Fibroblast of pulmonary artery (primary cell): Measurements from ENCODE around the gene PAPSS1.
"Not testable (repeated sequence)": the region's sequence is repeated elsewhere in the genome, so short reads cannot be mapped to it uniquely, and the experiment has no call there.

Source experiments
- DNase-seq: peaks from one replicate; pipeline ENCODE4 v3.0.0-alpha.2; 2010; ENCODE audit warnings: low read depth
- H3K4me3 ChIP-seq: replicated peaks from 2 replicates; pipeline ENCODE4 v1.5.1; 2011; ENCODE audit warnings: low read depth, mild to moderate bottlenecking, control low read depth, low read length, moderate library complexity
- TF ChIP-seq, protein P1 (sequence below): IDR thresholded peaks from 2 replicates; pipeline ENCODE4 v1.5.1; 2011; ENCODE audit warnings: mild to moderate bottlenecking, control low read depth, low read length, inconsistent platforms; ENCODE audit errors: missing control alignments

Gene PAPSS1

DNA sequence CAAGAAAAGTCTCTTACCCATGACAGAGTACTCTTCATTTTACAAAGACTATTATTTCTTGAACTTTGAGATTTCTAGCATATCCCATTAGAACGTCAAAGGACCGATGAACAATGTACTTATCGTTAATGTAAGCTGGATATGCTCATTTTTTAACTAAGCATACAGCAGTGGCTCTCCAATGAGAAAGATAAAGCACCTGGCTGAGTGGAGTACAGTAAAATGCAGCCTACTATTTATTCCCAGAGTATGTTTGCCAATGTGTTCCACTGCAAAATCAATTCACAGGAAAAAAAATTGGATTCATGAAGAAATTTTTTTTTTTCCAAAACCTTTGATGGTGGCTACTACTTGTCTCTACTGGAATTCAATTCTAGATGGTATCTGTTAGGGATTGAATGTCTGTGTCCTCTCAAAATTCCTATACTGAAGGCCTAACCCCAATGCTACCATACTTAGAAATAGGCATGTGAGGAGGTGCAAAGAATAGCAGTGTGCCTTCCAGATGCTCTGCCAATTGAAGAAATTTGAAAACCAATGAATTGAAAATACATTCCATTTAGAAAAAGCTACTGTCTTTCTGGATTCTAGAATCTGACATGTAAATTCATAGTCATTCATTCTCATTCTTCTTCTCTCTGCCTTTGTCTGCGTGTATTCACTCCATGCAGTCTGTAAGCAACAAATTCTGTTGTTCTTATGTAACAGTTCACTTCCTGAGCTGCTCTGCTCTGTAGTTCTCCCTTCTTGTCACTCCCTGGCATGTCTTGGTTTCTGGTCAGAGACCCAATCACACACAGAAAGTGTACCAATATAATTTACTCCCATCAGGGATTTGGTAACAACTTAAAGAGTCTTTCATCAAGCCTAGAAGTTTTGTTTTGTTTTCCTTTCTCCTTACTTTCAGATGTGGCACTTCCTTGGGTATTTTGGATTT is 61.4 kb downstream of the PAPSS1 start:
- peak; percentile 22 for DNase-seq
- no peak overlapping the region for H3K4me3 ChIP-seq
- TF ChIP-seq, protein P1, sequence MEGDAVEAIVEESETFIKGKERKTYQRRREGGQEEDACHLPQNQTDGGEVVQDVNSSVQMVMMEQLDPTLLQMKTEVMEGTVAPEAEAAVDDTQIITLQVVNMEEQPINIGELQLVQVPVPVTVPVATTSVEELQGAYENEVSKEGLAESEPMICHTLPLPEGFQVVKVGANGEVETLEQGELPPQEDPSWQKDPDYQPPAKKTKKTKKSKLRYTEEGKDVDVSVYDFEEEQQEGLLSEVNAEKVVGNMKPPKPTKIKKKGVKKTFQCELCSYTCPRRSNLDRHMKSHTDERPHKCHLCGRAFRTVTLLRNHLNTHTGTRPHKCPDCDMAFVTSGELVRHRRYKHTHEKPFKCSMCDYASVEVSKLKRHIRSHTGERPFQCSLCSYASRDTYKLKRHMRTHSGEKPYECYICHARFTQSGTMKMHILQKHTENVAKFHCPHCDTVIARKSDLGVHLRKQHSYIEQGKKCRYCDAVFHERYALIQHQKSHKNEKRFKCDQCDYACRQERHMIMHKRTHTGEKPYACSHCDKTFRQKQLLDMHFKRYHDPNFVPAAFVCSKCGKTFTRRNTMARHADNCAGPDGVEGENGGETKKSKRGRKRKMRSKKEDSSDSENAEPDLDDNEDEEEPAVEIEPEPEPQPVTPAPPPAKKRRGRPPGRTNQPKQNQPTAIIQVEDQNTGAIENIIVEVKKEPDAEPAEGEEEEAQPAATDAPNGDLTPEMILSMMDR, result no peak

DNA sequence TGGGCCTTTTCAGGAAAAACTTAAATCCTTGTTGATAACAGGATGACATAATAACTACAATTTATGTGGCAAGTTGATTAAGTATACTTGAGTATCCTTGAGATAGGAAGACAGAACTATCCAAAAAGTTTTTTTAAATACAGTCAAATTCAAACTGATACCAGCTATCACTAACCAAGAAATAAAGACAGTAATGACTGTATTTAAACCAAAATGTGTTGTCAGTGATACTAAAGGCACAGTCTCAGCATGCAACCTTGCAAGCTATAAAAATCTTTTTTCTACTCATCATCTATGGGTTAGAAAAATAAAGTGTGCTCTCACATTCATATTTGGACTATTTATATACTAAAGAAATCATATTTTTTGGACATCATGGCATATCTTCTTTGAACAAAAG is 64.7 kb downstream of the PAPSS1 start:
- DNase-seq, result no peak
- no peak overlapping the region for H3K4me3 ChIP-seq
- TF ChIP-seq, protein P1, result no peak

DNA sequence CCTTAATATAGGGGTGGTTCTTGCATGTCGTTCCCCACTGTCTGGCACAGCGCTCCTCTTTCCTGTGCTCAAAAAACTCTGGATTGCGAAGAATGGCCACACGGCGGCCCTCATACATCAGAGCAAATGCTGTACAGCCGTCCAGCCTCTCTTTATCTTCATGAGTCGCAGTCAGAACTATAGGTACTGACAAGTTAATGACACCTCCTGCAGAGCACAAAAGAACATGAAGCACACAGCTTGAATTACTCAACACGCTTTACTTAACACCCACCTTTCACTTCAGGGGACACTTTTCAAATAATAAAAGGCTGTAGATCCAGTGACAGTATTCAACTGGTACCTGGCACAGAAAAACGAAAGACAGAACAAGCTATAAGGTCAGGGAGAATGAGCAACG is 65.3 kb downstream of the PAPSS1 start:
- no peak overlapping the region for H3K4me3 ChIP-seq
- TF ChIP-seq, protein P1, result peak; percentile 18
- DNase-seq, result peak; percentile 22

DNA sequence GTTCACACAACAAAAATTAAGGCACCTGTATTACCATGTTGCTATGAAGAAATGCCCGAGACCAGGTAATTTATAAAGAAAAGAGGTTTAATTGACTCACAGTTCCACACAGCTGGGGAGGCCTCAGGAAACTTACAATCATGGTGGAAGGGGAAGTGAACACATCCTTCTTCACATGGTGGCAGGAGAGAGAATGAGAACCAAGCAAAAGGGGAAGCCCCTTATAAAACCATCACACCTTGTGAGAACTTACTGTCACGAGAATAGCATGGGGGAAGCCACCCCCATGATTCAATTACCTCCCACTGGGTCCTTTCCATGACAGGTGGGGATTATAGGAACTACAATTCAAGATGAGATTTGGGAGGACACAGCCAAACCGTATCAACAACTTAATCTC is 68.6 kb downstream of the PAPSS1 start:
- not testable (repeated sequence) for H3K4me3 ChIP-seq, DNase-seq

DNA sequence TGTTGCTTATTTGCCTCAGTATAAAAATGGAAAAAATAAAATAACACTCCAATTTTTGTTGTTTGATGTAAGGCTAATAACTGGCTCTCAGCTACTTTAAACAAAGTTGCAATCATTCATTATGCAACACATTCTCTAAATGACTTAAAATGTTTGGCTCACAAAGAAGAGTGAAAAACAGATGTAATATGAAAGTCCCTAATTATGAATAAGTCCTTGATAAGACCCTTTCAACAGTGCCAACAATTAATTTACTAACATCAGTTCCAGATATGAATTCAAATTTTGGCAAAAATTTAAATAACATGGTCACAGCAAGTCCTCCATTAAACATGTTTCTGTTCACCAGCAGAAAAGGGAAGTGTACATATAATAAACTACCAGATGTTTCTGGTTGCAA is 69.8 kb downstream of the PAPSS1 start:
- TF ChIP-seq, protein P1, result no peak
- DNase-seq, result no peak
- H3K4me3 ChIP-seq, result no peak overlapping the region

DNA sequence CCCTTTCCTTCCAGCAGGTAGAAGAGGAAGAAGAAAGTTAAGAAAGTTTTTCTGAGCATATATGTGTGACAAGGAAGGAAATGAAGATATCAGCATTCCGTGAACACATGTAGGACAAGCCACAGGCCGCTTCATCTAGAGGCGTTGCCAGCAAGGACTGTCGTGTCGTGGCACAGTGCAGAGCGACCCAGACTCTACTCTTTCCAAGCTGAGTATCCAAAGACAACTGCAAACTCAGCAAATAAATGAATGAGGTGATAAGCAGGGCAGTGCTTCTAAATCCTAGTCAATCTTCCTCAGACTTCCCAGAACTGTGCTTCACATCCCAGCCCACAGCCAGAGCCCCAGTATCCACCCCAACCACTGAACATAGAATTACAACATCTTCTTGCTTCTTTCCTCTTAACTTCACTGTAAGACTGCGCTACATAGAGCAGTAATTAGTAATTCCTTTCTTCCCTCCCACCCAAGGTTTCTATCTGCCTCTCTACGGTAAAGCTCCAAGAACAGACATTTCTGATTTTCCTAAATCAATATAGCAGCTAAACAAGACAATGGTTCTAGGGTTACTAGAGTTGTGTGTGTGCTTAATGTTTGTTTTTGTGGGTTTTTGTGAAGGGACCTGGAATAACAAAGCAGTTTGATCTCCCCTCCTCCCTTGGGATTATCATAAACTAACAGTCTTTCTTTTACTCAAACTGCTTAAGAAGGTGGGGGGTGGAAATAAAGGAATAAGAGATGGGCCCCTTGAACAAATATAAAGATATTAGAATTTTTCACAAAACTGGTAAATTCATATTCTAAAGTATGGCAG is 71.6 kb downstream of the PAPSS1 start:
- TF ChIP-seq, protein P1, result no peak
- no peak for DNase-seq
- H3K4me3 ChIP-seq, result no peak overlapping the region

DNA sequence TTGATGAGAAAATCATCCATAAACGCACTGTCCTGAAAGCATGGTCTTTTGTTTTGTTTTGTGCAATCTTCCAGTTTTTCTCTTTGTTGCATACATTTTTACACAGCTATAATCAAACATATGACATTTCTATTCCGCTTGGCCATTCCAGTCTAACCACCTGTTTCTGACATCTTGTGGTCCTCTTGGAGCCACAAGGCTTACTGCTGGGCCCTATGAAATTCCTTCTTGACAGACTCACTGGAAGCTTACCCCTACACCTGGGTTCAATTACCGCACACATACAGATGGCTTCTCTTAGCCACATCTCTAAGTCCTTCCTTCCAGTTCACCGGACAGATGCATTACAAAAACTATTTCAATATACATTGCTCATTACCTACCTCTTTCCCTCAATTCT is 72.4 kb downstream of the PAPSS1 start:
- TF ChIP-seq, protein P1, result no peak
- no peak for DNase-seq
- H3K4me3 ChIP-seq, result no peak overlapping the region
